SK-N-SH treated with all-trans-retinoic acid at 6 μM for 48 hours (cell line): ENCODE measurements around the gene ENAH.

ENCODE experiments used
- ATAC-seq: fragments of 200-7000 bp; cut with Tn5 transposase; 3 replicates; pipeline ENCODE4 v1.9.1; 2020; ENCODE audit warnings: mild to moderate bottlenecking, moderate library complexity
- ARNTL ChIP-seq: fragments of 450-650 bp; formaldehyde crosslinking; IDR thresholded peaks from 2 replicates; pipeline ENCODE4 v1.5.0; 2020; ENCODE audit warnings: low read depth, mild to moderate bottlenecking, moderate library complexity, borderline replicate concordance
- CREB5 ChIP-seq: fragments of 250-450 bp; sonication (Bioruptor Pico); IDR thresholded peaks from 2 replicates; pipeline ENCODE4 v1.5.1; 2020; ENCODE audit warnings: low read depth, mild to moderate bottlenecking, moderate library complexity
- CSDC2 ChIP-seq: fragments of 250-450 bp; sonication (Bioruptor Pico); IDR thresholded peaks from 2 replicates; pipeline ENCODE4 v1.5.0; 2020; ENCODE audit warnings: mild to moderate bottlenecking, moderate library complexity
- CSRNP3 ChIP-seq: fragments of 250-450 bp; sonication (Bioruptor Pico); IDR thresholded peaks from 2 replicates; pipeline ENCODE4 v1.5.1; 2021; ENCODE audit warnings: mild to moderate bottlenecking, moderate library complexity
- ESRRG ChIP-seq: fragments of 250-450 bp; sonication (Bioruptor Pico); IDR thresholded peaks from 2 replicates; pipeline ENCODE4 v1.6.1; 2021; ENCODE audit warnings: mild to moderate bottlenecking
- GLIS3 ChIP-seq: fragments of 250-450 bp; sonication (Bioruptor Pico); IDR thresholded peaks from 2 replicates; pipeline ENCODE4 v1.5.0; 2020; ENCODE audit warnings: mild to moderate bottlenecking, moderate library complexity
- ISL1 ChIP-seq: fragments of 250-450 bp; sonication (Bioruptor Pico); IDR thresholded peaks from 2 replicates; pipeline ENCODE4 v2.1.2; 2022; ENCODE audit warnings: mild to moderate bottlenecking, moderate library complexity
- OSR1 ChIP-seq: fragments of 250-450 bp; sonication (Bioruptor Pico); IDR thresholded peaks from 2 replicates; pipeline ENCODE4 v1.8.0; 2022; ENCODE audit warnings: moderate library complexity, mild to moderate bottlenecking, inconsistent platforms
- PATZ1 ChIP-seq: fragments of 250-450 bp; sonication (Bioruptor Pico); IDR thresholded peaks from 2 replicates; pipeline ENCODE4 v1.8.0; 2020; ENCODE audit warnings: mild to moderate bottlenecking, moderate library complexity, borderline replicate concordance
- POU6F1 ChIP-seq: fragments of 250-450 bp; sonication (Bioruptor Pico); IDR thresholded peaks from 2 replicates; pipeline ENCODE4 v1.8.0; 2021; ENCODE audit warnings: low read depth, mild to moderate bottlenecking, moderate library complexity, borderline replicate concordance
- PPARA ChIP-seq: fragments of 250-450 bp; sonication (Bioruptor Pico); IDR thresholded peaks from 2 replicates; pipeline ENCODE4 v1.5.0; 2020; ENCODE audit warnings: mild to moderate bottlenecking, borderline replicate concordance
- RARB ChIP-seq: fragments of 250-450 bp; sonication (Bioruptor Pico); IDR thresholded peaks from 2 replicates; pipeline ENCODE4 v1.8.0; 2021; ENCODE audit warnings: mild to moderate bottlenecking, moderate library complexity
- SNAI2 ChIP-seq: fragments of 250-450 bp; sonication (Bioruptor Pico); IDR thresholded peaks from 2 replicates; pipeline ENCODE4 v1.5.0; 2020; ENCODE audit warnings: mild to moderate bottlenecking, moderate library complexity
- TCF4 ChIP-seq: fragments of 250-450 bp; sonication (Bioruptor Pico); IDR thresholded peaks from 2 replicates; pipeline ENCODE4 v1.8.0; 2021; ENCODE audit warnings: mild to moderate bottlenecking, moderate library complexity, borderline replicate concordance
- TOX ChIP-seq: fragments of 250-450 bp; sonication (Bioruptor Pico); IDR thresholded peaks from 2 replicates; pipeline ENCODE4 v1.8.0; 2021; ENCODE audit warnings: mild to moderate bottlenecking, moderate library complexity, borderline replicate concordance
- TSHZ2 ChIP-seq: fragments of 250-450 bp; sonication (Bioruptor Pico); IDR thresholded peaks from 2 replicates; pipeline ENCODE4 v1.5.0; 2020; ENCODE audit warnings: mild to moderate bottlenecking, moderate library complexity
- ZC3H10 ChIP-seq: fragments of 250-450 bp; sonication (Bioruptor Pico); IDR thresholded peaks from 2 replicates; pipeline ENCODE4 v1.5.1; 2021; ENCODE audit warnings: mild to moderate bottlenecking, moderate library complexity
- ZFP3 ChIP-seq: fragments of 250-450 bp; sonication (Bioruptor Pico); IDR thresholded peaks from 2 replicates; pipeline ENCODE4 v1.5.0; 2020; ENCODE audit warnings: mild to moderate bottlenecking, moderate library complexity
- ZFP30 ChIP-seq: fragments of 450-650 bp; formaldehyde crosslinking; IDR thresholded peaks from 2 replicates; pipeline ENCODE4 v1.5.0; 2022; ENCODE audit warnings: mild to moderate bottlenecking, moderate library complexity
- ZNF565 ChIP-seq: fragments of 450-650 bp; formaldehyde crosslinking; conservative IDR thresholded peaks from 2 replicates; pipeline ENCODE4 v1.5.0; 2020; ENCODE audit warnings: low read depth, mild to moderate bottlenecking, moderate library complexity
- ZNF70 ChIP-seq: fragments of 450-650 bp; formaldehyde crosslinking; IDR thresholded peaks from 2 replicates; pipeline ENCODE4 v1.5.0; 2020; ENCODE audit warnings: mild to moderate bottlenecking, moderate library complexity
- ZNF8 ChIP-seq: fragments of 450-650 bp; formaldehyde crosslinking; IDR thresholded peaks from 2 replicates; pipeline ENCODE4 v1.5.0; 2020; ENCODE audit warnings: mild to moderate bottlenecking, moderate library complexity

ENAH gene

GRCh38 chr1:225627304-225627947, 25.5 kb downstream of the ENAH start:
- peak; percentile 22 for ATAC-seq
- no peak for TF ChIP-seq CSDC2 (CRISPR knock-in tag)
- no peak for TF ChIP-seq TSHZ2
- no peak for TF ChIP-seq ZNF8 (CRISPR knock-in tag)
- no peak for TF ChIP-seq ARNTL
- TF ChIP-seq ZFP30, result no peak
- TF ChIP-seq RARB (CRISPR knock-in tag), result no peak
- TF ChIP-seq TOX (CRISPR knock-in tag), result no peak
- TF ChIP-seq TCF4, result no peak
- no peak for TF ChIP-seq ZC3H10
- no peak for TF ChIP-seq ESRRG (CRISPR knock-in tag)
- TF ChIP-seq OSR1, result no peak
- no peak for TF ChIP-seq GLIS3 (CRISPR knock-in tag)
- no peak for TF ChIP-seq ISL1 (CRISPR knock-in tag)
- TF ChIP-seq CSRNP3 (CRISPR knock-in tag), result no peak
- no peak for TF ChIP-seq ZFP3
- no peak for TF ChIP-seq PATZ1
- TF ChIP-seq CREB5 (CRISPR knock-in tag), result no peak

GRCh38 chr1:225626698-225627097, 26.2 kb downstream of the ENAH start:
- no peak for TF ChIP-seq SNAI2 (CRISPR knock-in tag)
- TF ChIP-seq GLIS3 (CRISPR knock-in tag), result no peak
- TF ChIP-seq ZNF565, result no peak
- TF ChIP-seq CREB5 (CRISPR knock-in tag), result no peak
- TF ChIP-seq ESRRG (CRISPR knock-in tag), result no peak
- TF ChIP-seq CSDC2 (CRISPR knock-in tag), result no peak
- TF ChIP-seq ZNF70 (CRISPR knock-in tag), result no peak
- no peak for TF ChIP-seq TOX (CRISPR knock-in tag)
- no peak for TF ChIP-seq CSRNP3 (CRISPR knock-in tag)
- TF ChIP-seq PPARA (CRISPR knock-in tag), result no peak
- no peak for TF ChIP-seq RARB (CRISPR knock-in tag)
- no peak for TF ChIP-seq OSR1
- no peak for TF ChIP-seq POU6F1
- TF ChIP-seq ZFP3, result no peak
- no peak for ATAC-seq
